Muscle of arm (tissue), 12 donors: ENCODE results near the gene RAB5B. TPM values are rescaled to one million over a fixed set of nuclear protein-coding genes. Genes with fewer than 3 reads are reported as not detected.

Experiments
- polyA plus RNA-seq, 12 donors: library from polyadenylated mRNA; unstranded; fragments of 120-200 nt; gene quantifications; one replicate each; pipeline ENCODE4 v1.2.1, GENCODE V29; 2013; ENCODE audit not compliant: insufficient read length in 12 of 12

RAB5B gene
- polyA plus RNA-seq, 12 donors = 115 to 151 (median 130) TPM; not detected in 1

Other genes with a start within 250 kb of the RAB5B start
- gene CD63, start 245.1 kb upstream of the RAB5B start, polyA plus RNA-seq = 100 to 1,000 TPM; 417 to 887 (median 763) TPM
- 10 to 100 TPM in 10 of 12 donors, 1 to 10 TPM in 2; 8.4 to 47.6 (median 13.4) TPM for gene GDF11, start 231.0 kb upstream of the RAB5B start, polyA plus RNA-seq
- gene SARNP, start 156.4 kb upstream of the RAB5B start, polyA plus RNA-seq = 10 to 100 TPM in 11 of 12 donors, not detected in 1; 60.8 to 94.0 (median 83.5) TPM
- 10 to 100 TPM in 11 of 12 donors, not detected in 1; 13.1 to 20.8 (median 17.6) TPM for gene ORMDL2, start 156.0 kb upstream of the RAB5B start, polyA plus RNA-seq
- gene DNAJC14, start 144.5 kb upstream of the RAB5B start, polyA plus RNA-seq = 10 to 100 TPM in 11 of 12 donors, not detected in 1; 18.6 to 27.5 (median 24.4) TPM
- 10 to 100 TPM in 1 of 12 donors, 1 to 10 TPM in 9, not detected in 2; 1.5 to 11.2 (median 2.3) TPM for gene MMP19, start 131.1 kb upstream of the RAB5B start, polyA plus RNA-seq
- gene PYM1, start 46.2 kb upstream of the RAB5B start, polyA plus RNA-seq = 10 to 100 TPM in 11 of 12 donors, not detected in 1; 18.2 to 35.9 (median 21.8) TPM
- gene DGKA, start 42.9 kb upstream of the RAB5B start, polyA plus RNA-seq = 100 to 1,000 TPM in 1 of 12 donors, 10 to 100 TPM in 9, not detected in 2; 10.1 to 108 (median 15.3) TPM
- 10 to 100 TPM in 3 of 12 donors, 1 to 10 TPM in 4, under 1 TPM in 3, not detected in 2; 0.58 to 51.6 (median 1.9) TPM for gene PMEL, start 8.0 kb upstream of the RAB5B start, polyA plus RNA-seq
- gene CDK2, start 7.2 kb upstream of the RAB5B start, polyA plus RNA-seq = 10 to 100 TPM in 11 of 12 donors, not detected in 1; 20.1 to 59.4 (median 30.2) TPM
- gene SUOX, start 23.2 kb downstream of the RAB5B start, polyA plus RNA-seq = 10 to 100 TPM in 11 of 12 donors, not detected in 1; 12.0 to 30.1 (median 14.7) TPM
- 10 to 100 TPM in 2 of 12 donors, 1 to 10 TPM in 9, not detected in 1; 6.4 to 18.9 (median 8.8) TPM for gene IKZF4, start 47.0 kb downstream of the RAB5B start, polyA plus RNA-seq
- gene RPS26, start 67.8 kb downstream of the RAB5B start, polyA plus RNA-seq = 100 to 1,000 TPM in 11 of 12 donors, not detected in 1; 101 to 603 (median 433) TPM
- gene ERBB3, start 106.1 kb downstream of the RAB5B start, polyA plus RNA-seq = 1,000 to 10,000 TPM in 1 of 12 donors, 100 to 1,000 TPM in 11; 119 to 2,162 (median 195) TPM
- gene PA2G4, start 130.5 kb downstream of the RAB5B start, polyA plus RNA-seq = 100 to 1,000 TPM in 9 of 12 donors, 10 to 100 TPM in 2, not detected in 1; 94.9 to 156 (median 115) TPM
- gene RPL41, start 142.6 kb downstream of the RAB5B start, polyA plus RNA-seq = over 10,000 TPM in 1 of 12 donors, 1,000 to 10,000 TPM in 11; 2,042 to 11,980 (median 5,603) TPM
- gene ZC3H10, start 144.2 kb downstream of the RAB5B start, polyA plus RNA-seq = 1 to 10 TPM in 11 of 12 donors, not detected in 1; 3.3 to 8.8 (median 5.0) TPM
- gene ESYT1, start 154.2 kb downstream of the RAB5B start, polyA plus RNA-seq = 10 to 100 TPM in 11 of 12 donors, not detected in 1; 40.1 to 83.4 (median 75.0) TPM
- gene MYL6B, start 178.5 kb downstream of the RAB5B start, polyA plus RNA-seq = 1,000 to 10,000 TPM in 2 of 12 donors, 100 to 1,000 TPM in 10; 364 to 1,212 (median 828) TPM
- gene MYL6, start 184.3 kb downstream of the RAB5B start, polyA plus RNA-seq = 1,000 to 10,000 TPM in 11 of 12 donors, not detected in 1; 1,137 to 1,762 (median 1,374) TPM
- 100 to 1,000 TPM in 1 of 12 donors, 10 to 100 TPM in 10, not detected in 1; 56.4 to 105 (median 65.4) TPM for gene SMARCC2, start 215.4 kb downstream of the RAB5B start, polyA plus RNA-seq
- gene RNF41, start 247.8 kb downstream of the RAB5B start, polyA plus RNA-seq = 10 to 100 TPM in 11 of 12 donors, not detected in 1; 35.3 to 47.1 (median 41.8) TPM